Activated CD8-positive, alpha-beta memory T cell treated with anti-CD3 and anti-CD28 coated beads for 1 hour (primary cell): ENCODE results near the gene FAM3D.

Source experiments
- DNase-seq, 2 donors: peaks; one replicate each; pipeline ENCODE4 v3.0.0-alpha.2; 2020; ENCODE audit warnings: low read depth in 1 of 2; ENCODE audit errors: extremely low read depth in 1 of 2

FAM3D gene

DNA sequence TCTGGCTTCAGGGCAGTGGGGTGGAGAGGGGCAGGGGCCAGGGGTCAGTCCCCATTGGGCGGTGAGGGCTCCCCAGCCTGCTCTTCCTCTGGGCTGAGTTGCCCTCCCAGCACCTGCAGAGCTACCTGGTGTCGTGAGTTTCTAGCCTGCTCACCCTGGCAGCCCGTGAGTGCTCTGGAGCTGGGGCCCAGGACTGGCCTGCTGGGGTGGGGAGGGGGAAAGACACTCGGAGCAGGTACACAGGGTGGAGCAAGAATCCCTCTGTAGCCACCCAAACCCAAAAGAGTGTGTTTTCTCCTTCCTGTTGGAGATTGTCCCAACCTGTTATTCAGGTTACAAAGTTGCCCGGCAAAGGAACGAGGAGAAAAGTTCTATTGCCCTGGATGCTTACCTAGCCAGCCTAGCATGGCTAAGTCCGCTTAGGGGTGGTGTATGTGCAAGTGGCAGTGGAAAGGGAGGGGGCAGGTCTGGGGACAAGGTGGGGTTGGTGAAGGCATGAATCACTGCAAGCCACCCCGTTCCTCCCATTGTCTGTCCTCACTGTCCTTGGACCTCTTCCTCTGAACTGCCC lies 8.9 kb downstream of the FAM3D start:
- no peak for DNase-seq

DNA sequence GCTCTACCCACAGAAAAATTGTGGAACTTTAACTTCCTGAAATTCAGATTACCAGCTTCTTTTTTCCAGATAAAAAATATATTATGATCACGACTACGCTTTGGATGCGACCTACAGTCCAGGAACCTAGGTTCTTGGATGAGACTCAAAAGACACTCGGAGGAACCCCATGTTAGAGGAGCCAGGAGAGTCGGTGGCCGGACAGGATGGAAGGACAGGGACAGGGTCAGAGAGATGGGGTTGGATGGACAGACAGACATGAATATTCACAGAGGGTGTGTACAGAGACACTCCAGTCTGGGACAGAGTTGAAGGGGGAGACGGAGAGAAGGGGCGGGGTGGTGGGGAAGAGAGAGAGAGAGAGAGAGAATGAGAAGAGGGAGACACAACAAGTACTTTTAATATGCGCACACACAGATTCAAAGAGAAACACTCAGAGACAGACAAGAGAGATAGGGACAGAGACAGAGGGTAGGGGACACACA lies 9.5 kb downstream of the FAM3D start:
- no peak for DNase-seq

DNA sequence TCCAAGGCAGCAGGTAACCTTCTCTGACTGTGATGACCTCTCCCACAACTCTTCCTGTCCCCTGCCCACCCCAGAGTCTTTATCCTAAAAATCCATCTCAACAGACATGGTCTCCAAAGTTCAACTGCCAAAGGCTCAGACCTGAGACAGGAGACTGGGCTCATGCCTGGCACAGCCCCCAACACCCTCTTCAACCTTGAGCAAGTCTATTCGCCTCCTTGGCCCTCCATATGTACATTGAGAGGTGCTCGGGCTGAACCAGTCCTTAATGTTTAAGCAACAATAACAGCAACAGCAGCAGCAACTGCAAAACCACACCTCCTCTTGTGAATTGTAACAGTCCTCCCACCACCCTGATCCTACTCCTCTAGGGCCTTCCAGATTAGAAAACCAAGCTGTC lies 9.9 kb downstream of the FAM3D start:
- DNase-seq = no peak

DNA sequence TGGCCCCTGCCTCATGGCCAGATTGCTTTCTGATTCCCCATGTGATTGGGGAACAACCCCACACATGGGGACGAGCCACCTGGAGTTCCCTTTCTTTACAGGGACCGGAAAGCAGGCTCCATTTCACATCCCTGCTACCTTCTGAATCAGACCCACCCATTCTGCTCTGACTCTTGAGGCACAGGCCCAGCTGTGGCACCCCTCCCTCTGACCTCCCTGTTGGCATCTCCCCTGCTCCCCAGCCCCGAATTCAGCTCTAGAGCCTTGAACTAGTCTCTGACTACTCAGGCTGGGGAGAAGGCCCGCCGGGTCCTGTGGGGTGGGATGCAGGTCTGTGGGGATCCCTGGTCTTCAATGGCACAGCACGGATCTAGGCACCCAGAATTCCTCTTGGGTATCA lies 12.1 kb downstream of the FAM3D start:
- no peak for DNase-seq

DNA sequence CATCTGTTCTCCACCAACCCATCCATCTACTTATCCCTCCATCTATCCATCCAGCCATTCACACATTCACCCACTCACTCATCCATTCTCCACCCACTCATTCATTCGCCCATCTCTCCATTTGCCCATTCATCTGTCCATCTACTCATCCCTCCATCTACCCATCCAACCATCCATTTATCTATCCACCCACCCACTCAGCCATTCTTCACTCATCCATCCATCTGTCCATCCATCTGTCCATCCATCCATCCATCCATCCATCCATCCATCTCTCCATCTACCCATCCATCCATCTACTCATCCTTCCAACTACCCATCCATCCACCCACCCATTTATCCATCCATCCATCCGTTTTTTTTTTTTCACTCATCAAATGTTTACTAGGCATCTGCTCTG lies 13.9 kb downstream of the FAM3D start:
- DNase-seq = no peak

DNA sequence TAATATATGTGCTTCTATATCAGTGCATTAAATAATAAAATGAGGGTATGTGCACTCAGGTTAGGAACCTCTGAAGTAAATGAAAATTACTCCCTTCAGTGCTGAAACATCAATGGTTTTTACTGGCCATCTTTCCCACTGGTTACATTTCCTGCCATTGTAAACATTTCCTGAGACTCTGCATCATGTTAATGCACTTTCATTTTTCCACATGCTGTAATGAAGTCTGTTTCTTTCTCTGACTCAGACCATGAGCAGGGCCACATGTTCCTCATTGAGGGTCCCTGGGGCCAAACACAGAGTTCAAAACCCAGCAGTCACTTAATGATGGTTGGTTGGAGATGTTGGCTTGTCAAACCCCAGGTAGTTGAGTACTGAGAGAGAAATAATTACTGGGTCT lies 15.3 kb downstream of the FAM3D start:
- no peak for DNase-seq

DNA sequence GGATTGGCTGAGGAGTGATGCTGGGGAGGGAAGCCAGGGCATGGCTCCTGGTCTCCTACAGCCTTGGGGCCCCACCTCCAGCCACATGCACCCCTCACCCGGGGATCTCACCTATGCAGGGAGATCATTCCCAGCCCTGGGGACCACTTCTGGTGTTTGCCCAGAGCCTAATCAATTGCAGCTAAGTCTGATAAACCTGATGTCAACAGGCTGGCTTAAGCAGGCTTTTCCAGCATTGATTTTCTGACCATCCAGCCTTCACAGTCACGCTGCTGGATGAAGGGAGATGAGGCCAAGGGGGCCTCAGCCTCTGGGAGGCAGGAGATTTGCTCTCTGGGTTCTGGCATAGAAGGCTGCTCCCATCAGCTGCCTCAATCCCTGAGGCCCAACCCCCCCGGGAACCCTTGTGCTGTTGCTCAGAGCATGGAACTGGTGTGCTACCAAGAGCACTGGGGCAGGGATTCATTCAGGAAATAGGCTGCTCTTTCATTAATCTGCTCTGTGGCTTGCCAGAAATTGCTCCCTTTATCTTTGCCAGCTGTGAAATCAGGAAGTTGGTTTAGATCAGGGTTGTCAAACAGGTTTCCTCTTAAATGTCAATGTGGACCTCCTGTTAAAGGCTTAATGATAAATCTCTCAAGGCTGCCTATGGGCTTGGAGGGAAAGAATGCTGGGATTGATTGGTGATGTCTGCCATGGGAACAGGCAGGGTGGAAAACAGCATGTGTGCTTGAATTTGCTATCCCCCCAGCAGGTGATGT lies 19.0 kb downstream of the FAM3D start:
- DNase-seq = no peak

DNA sequence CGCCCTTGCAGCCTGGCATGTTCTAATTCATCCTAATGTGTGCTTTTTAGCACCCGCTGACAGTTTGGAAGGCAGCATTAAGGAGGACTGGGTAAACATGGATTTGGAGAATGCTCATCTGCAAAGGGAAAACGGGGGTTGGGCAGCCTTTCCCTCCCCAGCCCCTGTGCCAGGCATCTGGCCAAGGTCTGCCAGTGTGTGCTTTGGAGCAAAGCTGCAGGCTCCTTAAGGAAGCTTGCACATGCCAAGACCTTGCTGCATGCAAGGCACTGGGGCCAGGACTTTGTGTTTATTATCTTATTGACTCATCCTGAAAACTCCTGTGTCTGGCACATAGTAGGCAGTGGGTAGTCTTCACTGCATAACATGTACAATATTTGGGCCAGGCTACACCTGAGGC lies 20.1 kb downstream of the FAM3D start:
- no peak for DNase-seq

DNA sequence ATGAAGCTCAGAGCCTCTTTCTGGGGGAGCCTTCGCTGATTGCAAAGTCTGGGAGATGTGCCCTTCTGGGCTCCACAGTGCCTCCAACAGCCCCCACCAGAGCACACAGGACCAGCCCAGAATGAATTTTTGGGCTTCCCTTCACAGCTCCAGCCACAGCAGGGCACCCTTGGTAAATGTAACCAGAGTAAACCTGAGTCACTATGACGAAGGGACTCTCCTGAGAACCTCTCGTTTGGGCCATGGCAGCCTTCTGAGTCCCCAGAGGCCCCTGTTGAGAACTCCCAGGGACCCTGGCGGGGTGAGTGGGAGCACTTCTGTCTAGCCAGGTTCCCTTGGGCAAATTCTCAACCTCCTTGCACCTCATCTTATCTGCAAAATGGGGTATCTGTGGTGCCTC lies 20.8 kb downstream of the FAM3D start:
- no peak for DNase-seq

DNA sequence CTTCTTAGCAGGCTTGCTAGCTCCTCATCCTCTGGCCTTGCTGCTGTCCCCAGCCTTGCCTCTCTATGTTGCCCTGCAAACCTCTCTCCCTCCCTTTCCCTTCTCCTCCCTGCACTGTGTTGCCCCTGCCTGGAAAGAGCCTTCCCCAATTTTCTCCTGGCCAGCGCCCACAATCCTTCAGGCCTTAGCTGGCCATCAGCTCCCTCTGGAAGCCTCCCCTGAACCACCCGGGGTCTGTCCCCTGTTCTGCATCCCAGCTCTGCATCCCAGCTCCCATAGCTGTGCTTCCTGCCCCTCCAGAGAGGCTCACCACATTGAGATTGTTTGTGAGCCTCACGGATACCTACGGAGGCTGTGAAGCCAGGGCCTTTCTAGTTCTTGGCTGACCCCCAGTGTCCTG lies 23.7 kb downstream of the FAM3D start:
- no peak for DNase-seq

DNA sequence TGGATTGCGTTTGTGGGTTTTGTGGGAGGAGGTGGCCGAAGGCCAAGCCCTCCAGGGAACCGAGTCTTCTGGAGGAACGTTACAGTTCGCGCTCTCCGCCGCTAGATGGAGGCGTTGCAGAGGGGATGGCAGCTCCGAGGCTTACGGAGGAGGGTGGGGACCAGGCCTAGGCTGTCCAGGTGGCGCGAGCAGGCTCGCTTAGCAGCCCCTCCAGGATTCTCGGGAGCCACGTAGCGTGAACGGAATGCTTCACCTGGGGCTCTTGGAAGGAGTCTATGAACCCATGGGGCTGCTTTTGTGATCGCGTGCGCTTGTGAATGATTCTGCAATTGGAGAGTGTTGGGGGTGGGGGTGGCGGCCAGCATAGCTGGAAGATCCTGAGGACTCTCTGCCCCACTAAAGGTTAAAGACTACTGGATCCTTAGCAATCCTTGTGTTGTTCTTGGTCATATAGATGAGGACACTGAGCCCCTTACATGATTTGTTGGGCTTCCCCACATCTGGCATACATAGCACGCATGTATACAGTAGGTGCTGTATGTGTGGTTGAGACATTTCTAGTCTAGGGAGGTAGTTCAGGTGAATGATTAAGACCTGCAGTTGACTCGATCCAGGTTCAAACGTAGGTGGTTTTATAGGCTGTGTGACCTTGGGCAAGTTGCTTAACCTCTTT lies 25.7 kb downstream of the FAM3D start:
- peak in 1 of 2 donors; percentile 14 for DNase-seq

DNA sequence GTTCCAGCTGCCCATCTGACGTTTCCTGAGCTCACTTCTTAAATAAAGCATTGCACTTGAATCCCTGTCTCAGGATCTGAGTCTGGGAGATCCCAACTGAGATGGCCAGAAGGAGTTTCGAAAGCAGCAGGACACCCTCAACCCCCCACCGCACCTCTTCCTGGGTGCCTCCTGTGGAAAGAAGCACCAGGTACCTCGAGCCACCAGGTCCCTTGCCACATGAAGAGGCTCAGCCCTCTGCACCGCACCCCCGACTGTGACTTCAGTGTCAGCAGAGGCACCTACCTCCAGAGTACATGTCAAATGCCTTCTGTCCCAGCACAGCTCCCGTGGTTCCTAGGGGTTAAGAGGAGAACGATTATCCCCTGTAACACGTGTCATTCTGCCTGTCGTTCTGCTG lies 26.7 kb downstream of the FAM3D start:
- no peak for DNase-seq

DNA sequence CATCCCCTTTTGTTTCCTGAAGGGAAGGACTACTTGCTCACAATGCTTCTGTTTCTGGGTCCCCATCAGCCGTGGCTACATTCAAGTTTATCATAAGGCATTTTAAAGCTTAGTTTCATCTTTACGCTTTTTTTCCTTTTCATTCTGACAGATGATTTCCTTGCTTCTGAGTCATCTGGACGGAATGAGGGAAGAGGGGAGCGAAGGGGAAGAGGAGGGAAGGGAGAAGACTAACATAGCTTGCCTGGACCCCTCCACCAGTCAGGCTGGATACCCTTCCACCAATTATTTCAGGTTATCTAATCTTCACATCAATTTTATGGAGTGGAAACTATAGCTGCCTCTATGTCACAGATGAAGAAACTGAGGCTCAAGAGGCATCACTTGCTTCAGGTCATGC lies 27.6 kb downstream of the FAM3D start:
- DNase-seq = no peak

DNA sequence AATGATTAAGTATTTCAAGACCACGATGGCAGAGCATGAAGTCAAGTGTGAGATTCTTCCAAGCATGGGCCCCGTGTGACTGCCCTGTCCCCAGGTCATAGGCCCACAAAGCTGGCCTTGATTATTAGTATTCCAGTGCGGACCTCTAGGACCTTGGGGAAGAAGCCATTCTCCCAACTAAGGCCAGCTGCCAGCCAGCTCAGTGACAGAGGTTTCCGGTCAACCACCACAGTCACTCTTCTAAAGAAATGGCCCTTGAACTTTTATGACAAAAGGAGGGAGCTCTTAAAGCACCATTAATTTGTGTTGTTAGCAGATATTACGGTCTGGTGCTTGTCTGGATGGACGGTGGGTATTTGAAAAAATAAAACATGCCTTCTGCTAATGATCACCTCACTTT lies 28.0 kb downstream of the FAM3D start:
- no peak for DNase-seq

DNA sequence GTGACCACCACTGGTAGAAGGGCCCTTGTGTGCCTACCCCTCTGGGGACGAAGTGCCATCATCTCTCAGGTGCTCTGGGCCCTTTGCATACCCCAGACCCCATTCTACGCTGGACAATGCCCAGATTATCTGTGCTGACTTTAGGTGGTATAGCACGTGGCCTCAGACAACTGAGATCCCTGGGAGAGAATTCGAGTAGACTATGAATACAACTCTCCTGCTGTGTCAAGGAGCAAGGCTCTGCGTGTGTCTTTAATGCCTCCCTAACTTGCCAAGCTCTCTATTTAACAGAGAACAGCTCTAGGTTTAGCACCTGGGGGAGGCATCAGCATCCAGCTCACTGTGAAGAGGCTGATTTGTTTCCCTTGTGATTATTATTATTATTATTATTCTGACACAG lies 29.1 kb downstream of the FAM3D start:
- DNase-seq = no peak

DNA sequence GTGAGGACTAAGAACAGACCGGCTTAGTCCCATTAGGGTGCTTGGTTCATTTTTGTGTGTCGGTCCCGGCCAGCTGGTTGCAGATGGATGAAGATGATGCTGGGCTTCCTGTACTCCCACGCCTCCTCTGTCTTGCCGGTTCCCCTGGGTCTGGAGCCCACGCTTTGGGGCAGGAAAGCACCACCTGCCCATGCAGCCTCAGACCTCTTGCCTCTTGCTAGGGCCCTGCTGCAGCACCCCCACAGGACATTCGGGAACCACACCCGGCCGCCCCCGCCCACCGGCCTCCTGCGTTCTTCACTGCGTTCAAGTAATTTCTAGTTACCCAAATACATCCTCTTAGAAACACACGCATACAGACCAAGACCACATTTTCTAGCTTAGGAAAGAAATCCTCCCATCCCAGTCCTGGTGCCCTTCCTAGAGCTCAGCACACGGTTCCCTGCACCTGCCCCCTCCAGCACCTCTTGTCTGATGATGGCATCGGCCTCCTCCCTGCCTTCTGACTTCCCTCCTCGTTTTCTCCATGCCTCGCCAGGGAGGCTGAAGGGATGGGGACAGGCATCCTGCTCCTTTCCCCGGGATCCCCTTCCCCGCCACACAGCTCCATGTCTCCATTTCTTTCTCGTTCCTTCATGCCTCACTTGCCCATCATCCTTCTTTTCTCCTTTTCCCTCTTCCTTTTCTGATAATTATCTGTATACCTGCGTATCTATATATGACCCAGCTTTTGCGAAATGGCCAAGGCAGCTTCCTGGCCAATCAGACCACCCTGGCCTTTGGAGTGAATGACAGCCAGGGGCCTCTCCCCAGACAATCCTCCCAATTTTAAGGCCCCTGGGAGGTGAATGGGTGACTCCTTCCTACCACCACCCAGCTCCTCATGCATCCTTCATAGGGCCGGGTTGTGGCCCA lies 30.9 kb downstream of the FAM3D start:
- DNase-seq = no peak

DNA sequence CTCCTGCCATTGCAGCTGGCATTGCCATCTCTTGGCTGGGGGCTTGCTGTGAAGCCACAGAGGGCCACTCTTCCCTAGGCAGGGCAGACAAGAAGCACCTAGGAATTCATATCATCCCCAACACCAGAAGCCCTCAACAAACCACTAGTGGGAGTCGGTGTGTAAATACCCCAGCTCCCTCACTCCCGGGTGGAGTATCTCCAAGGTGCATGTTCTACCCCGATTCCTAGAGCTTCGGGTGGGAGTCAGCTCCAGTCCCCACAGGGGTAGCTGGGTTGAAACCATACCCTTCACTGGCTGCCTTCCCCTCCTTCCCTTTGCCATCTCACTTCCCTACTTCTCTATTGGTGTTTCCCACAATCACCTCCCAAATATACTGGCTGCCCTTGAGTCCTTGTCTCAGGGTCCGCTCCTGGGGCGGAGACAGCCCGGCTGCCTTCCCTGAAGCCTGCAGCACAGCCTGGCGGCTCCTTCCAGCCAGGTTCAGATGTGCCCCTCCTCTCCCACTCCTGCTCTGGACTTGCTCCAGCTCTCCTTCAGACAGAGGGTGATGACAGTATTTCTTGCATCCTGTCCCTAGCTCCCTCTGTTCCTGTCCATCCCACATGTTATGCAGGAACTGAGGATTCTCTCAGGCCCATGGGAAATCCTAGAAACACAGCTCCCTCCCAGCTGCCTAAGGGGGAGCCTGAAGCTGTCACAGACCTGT lies 33.3 kb downstream of the FAM3D start:
- DNase-seq = no peak

DNA sequence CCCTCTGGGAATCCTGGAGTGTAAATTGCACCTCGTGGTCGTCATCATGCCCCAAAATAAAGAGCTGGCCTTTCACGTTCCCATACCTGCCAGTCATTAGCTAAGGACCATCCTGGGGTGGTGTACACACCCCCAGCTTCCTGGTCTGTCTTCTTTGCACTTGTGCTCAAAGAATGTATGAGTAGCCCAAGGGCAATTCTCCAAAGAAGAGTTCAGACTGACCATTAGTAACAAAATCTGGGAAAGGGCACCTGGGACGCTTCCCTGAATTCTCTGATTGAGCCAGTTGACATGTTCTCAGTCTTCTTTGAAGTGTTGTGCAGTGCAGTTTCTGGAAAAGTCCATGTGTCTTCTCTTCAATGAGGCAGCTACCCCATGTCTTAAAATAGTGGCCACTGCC lies 34.8 kb downstream of the FAM3D start:
- no peak for DNase-seq

DNA sequence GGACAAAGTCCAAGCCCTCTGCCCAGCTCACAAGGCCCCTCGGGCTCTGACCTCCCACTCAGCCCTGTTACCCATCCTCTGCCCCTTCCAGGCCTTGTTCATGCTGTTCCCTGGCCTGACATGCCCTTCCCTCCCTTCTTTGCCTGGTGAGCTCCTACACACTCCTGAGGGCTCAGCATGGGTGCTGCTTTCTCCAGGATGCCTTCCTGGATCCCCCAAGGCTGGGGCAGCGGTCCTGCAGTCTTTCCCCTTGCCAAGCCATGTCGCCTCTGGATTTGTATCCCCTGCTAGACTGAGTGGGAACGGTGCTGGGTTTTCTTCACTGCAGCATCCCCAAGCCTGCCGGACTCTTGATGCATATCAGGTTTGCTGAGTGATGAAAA lies 35.9 kb downstream of the FAM3D start:
- DNase-seq = no peak

DNA sequence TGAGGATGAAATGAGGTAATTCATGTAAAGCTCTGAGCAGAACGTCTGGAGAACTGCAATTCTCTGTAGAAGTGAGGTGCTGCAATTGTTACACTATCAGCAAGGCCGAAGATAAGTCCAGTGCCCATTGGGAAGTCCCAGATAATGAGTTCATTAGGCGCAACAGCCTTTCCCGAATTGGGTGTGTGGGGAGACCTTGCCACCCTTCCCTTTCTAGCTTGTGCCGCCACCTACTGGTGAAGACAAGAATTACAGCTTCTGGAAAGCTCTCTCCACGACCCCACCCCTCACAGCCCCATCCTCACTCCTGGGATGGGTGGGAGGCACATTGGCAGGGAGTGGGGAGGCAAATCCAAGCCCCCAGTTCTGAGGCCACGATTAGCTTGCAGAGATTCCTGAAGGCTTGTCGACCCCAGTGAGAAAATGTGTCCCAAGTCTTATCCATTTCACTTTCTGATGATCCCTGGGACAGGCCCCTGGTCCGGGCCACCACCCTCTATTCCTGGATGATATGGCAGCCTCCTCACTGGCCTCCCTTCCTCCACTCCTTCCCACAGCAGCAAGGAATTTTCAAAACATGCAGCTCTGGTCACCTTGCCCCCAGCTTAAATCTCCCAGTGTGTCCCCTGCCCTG lies 36.4 kb downstream of the FAM3D start:
- DNase-seq = peak in 1 of 2 donors; percentile 32
